ENCODE data around the gene SART1.
A peak's percentile ranks its signal among the peaks of the same experiment; 100 is the strongest.
"Not testable (repeated sequence)": the region's sequence is repeated elsewhere in the genome, so short reads cannot be mapped to it uniquely, and the experiment has no call there.

Gene SART1

GRCh38 chr11:66001942-66002647, 40.6 kb downstream of the SART1 start, which contains the start of the genes BANF1 and EIF1AD:
BANF1 (plus strand) TSS chr11:66002503; CDS start chr11:66003251, 748 bp downstream.
EIF1AD (minus strand) TSS chr11:66002157; CDS start chr11:66000389, 1,768 bp downstream.
- peak; percentile 99 for DNase-seq (ENCODE audit: low spot score)

GRCh38 chr11:66002648-66003225, 41.2 kb downstream of the SART1 start:
- DNase-seq (ENCODE audit: low spot score), result no peak

- DNase-seq (ENCODE audit: low spot score), result no peak
Measured at GRCh38 chr11:66003291-66003690, 41.8 kb downstream of the SART1 start.

- no peak for DNase-seq (ENCODE audit: low spot score)
Measured at GRCh38 chr11:66004186-66004585, 42.7 kb downstream of the SART1 start.

GRCh38 chr11:66006134-66006890, 44.8 kb downstream of the SART1 start:
- DNase-seq (ENCODE audit: low spot score), result no peak

GRCh38 chr11:66006891-66007176, 45.3 kb downstream of the SART1 start:
- no peak for DNase-seq (ENCODE audit: low spot score)

GRCh38 chr11:66007201-66007634, 45.7 kb downstream of the SART1 start:
- no peak for DNase-seq (ENCODE audit: low spot score)

GRCh38 chr11:66008095-66008467, 46.5 kb downstream of the SART1 start:
- no peak for DNase-seq (ENCODE audit: low spot score)

- no peak for DNase-seq (ENCODE audit: low spot score)
Measured at GRCh38 chr11:66008468-66009101, 47.1 kb downstream of the SART1 start.

GRCh38 chr11:66010036-66010435, 48.5 kb downstream of the SART1 start:
- DNase-seq (ENCODE audit: low spot score), result not testable (repeated sequence)

GRCh38 chr11:66011239-66011784, 49.8 kb downstream of the SART1 start:
- DNase-seq (ENCODE audit: low spot score), result no peak

- DNase-seq (ENCODE audit: low spot score), result no peak
Measured at GRCh38 chr11:66011785-66012303, 50.3 kb downstream of the SART1 start, which contains the start of gene CST6. CST6 (plus strand) TSS chr11:66012008; CDS start chr11:66012045, 37 bp downstream.

- no peak for DNase-seq (ENCODE audit: low spot score)
Measured at GRCh38 chr11:66012371-66012945, 50.9 kb downstream of the SART1 start.

- no peak for DNase-seq (ENCODE audit: low spot score)
Measured at GRCh38 chr11:66012946-66013761, 51.6 kb downstream of the SART1 start.

GRCh38 chr11:66013762-66014100, 52.2 kb downstream of the SART1 start:
- no peak for DNase-seq (ENCODE audit: low spot score)

- no peak for DNase-seq (ENCODE audit: low spot score)
Measured at GRCh38 chr11:66014804-66015453, 53.4 kb downstream of the SART1 start.

GRCh38 chr11:66015454-66015881, 53.9 kb downstream of the SART1 start:
- DNase-seq (ENCODE audit: low spot score), result no peak

GRCh38 chr11:66015936-66016792, 54.6 kb downstream of the SART1 start:
- no peak for DNase-seq (ENCODE audit: low spot score)

GRCh38 chr11:66016793-66017177, 55.3 kb downstream of the SART1 start:
- DNase-seq (ENCODE audit: low spot score), result no peak
